Effector memory CD8-positive, alpha-beta T cell (primary cell): ENCODE measurements around the gene RBKS.

ENCODE experiments used
- ATAC-seq: fragments of 150-1000 bp; cut with Tn5 transposase; replicated peaks from 2 replicates; pipeline ENCODE4 v1.10.0; 2021; ENCODE audit warnings: mild to moderate bottlenecking, moderate library complexity
- DNase-seq, 3 experiments: peaks; one replicate each; pipeline ENCODE4 v3.0.0; 2021
- H3K27ac Mint-ChIP-seq, 2 donors: one replicate each; pipeline ENCODE4 v1.8.0; 2022; ENCODE audit warnings: mild to moderate bottlenecking in 2 of 2, mixed read lengths in 2 of 2, moderate library complexity in 2 of 2
- H3K27me3 Mint-ChIP-seq, 2 donors: one replicate each; pipeline ENCODE4 v1.8.0; 2022; ENCODE audit warnings: mixed read lengths in 2 of 2
- H3K36me3 Mint-ChIP-seq: one replicate; pipeline ENCODE4 v1.8.0; 2022; ENCODE audit warnings: mild to moderate bottlenecking, moderate library complexity, mixed read lengths; ENCODE audit not compliant: insufficient read depth
- H3K4me1 Mint-ChIP-seq, 2 donors: one replicate each; pipeline ENCODE4 v1.8.0; 2022; ENCODE audit warnings: low read depth in 2 of 2, mixed read lengths in 2 of 2
- H3K4me3 Mint-ChIP-seq, 2 donors: one replicate each; pipeline ENCODE4 v1.8.0; 2022; ENCODE audit warnings: mild to moderate bottlenecking in 2 of 2, mixed read lengths in 2 of 2, moderate library complexity in 2 of 2
- H3K9me3 Mint-ChIP-seq, 2 donors: one replicate each; pipeline ENCODE4 v1.8.0; 2022; ENCODE audit warnings: mixed read lengths in 2 of 2

Gene RBKS

GRCh38 chr2:27852691-27853090, 37.5 kb downstream of the RBKS start:
- H3K27me3 Mint-ChIP-seq = no peaks in the 10 kb centered on the region
- no peak for DNase-seq
- H3K4me3 Mint-ChIP-seq = no peak overlapping the region
- no peak for ATAC-seq
- H3K36me3 Mint-ChIP-seq = no peaks in the 10 kb centered on the region
- H3K4me1 Mint-ChIP-seq = no peaks in the 10 kb centered on the region
- no peak overlapping the region for H3K27ac Mint-ChIP-seq
- H3K9me3 Mint-ChIP-seq = no peaks in the 10 kb centered on the region

GRCh38 chr2:27849558-27850205, 40.5 kb downstream of the RBKS start:
- H3K36me3 Mint-ChIP-seq = no peaks in the 10 kb centered on the region
- no peak overlapping the region for H3K4me3 Mint-ChIP-seq
- no peak for DNase-seq
- H3K9me3 Mint-ChIP-seq = no peaks in the 10 kb centered on the region
- H3K4me1 Mint-ChIP-seq = no peaks in the 10 kb centered on the region
- H3K27me3 Mint-ChIP-seq = no peaks in the 10 kb centered on the region
- ATAC-seq = no peak
- H3K27ac Mint-ChIP-seq = no peak overlapping the region

GRCh38 chr2:27847333-27847732, 42.9 kb downstream of the RBKS start:
- no peak overlapping the region for H3K27ac Mint-ChIP-seq
- no peak overlapping the region for H3K4me3 Mint-ChIP-seq
- no peaks in the 10 kb centered on the region for H3K27me3 Mint-ChIP-seq
- H3K9me3 Mint-ChIP-seq = no peaks in the 10 kb centered on the region
- H3K36me3 Mint-ChIP-seq = no peaks in the 10 kb centered on the region
- H3K4me1 Mint-ChIP-seq = no peaks in the 10 kb centered on the region
- DNase-seq (no peak), ATAC-seq (no peak)

GRCh38 chr2:27844821-27845255, 45.3 kb downstream of the RBKS start:
- no peak for ATAC-seq
- no peaks in the 10 kb centered on the region for H3K36me3 Mint-ChIP-seq
- H3K4me3 Mint-ChIP-seq = no peak overlapping the region
- H3K4me1 Mint-ChIP-seq = no peaks in the 10 kb centered on the region
- no peak for DNase-seq
- no peaks in the 10 kb centered on the region for H3K27me3 Mint-ChIP-seq
- H3K27ac Mint-ChIP-seq = no peak overlapping the region
- no peaks in the 10 kb centered on the region for H3K9me3 Mint-ChIP-seq

GRCh38 chr2:27843992-27844391, 46.2 kb downstream of the RBKS start:
- Mint-ChIP-seq H3K4me1 (no peaks in the 10 kb centered on the region), H3K36me3 (no peaks in the 10 kb centered on the region), H3K27me3 (no peaks in the 10 kb centered on the region), H3K4me3 (no peak overlapping the region), H3K27ac (no peak overlapping the region), H3K9me3 (no peaks in the 10 kb centered on the region)
- ATAC-seq (no peak), DNase-seq (no peak)

- H3K4me3 Mint-ChIP-seq = no peak overlapping the region
- H3K27me3 Mint-ChIP-seq = no peaks in the 10 kb centered on the region
- H3K4me1 Mint-ChIP-seq = no peaks in the 10 kb centered on the region
- no peaks in the 10 kb centered on the region for H3K36me3 Mint-ChIP-seq
- no peak overlapping the region for H3K27ac Mint-ChIP-seq
- DNase-seq (no peak), ATAC-seq (no peak)
- H3K9me3 Mint-ChIP-seq = no peaks in the 10 kb centered on the region
Observed at GRCh38 chr2:27842894-27843293, 47.3 kb downstream of the RBKS start.

- Mint-ChIP-seq H3K4me1 (no peaks in the 10 kb centered on the region), H3K9me3 (no peaks in the 10 kb centered on the region), H3K27ac (no peak overlapping the region), H3K36me3 (no peaks in the 10 kb centered on the region), H3K27me3 (no peaks in the 10 kb centered on the region), H3K4me3 (no peak overlapping the region)
- no peak for ATAC-seq
- DNase-seq = no peak
Observed at GRCh38 chr2:27839022-27839618, 51.1 kb downstream of the RBKS start.

- no peaks in the 10 kb centered on the region for H3K4me1 Mint-ChIP-seq
- no peaks in the 10 kb centered on the region for H3K36me3 Mint-ChIP-seq
- no peak overlapping the region for H3K4me3 Mint-ChIP-seq
- H3K9me3 Mint-ChIP-seq = no peaks in the 10 kb centered on the region
- DNase-seq (no peak), ATAC-seq (no peak)
- no peak overlapping the region for H3K27ac Mint-ChIP-seq
- H3K27me3 Mint-ChIP-seq = no peaks in the 10 kb centered on the region
Observed at GRCh38 chr2:27838502-27838901, 51.7 kb downstream of the RBKS start.

- no peak for DNase-seq
- Mint-ChIP-seq H3K9me3 (no peaks in the 10 kb centered on the region), H3K4me1 (no peaks in the 10 kb centered on the region), H3K27ac (no peak overlapping the region), H3K36me3 (no peaks in the 10 kb centered on the region), H3K4me3 (no peak overlapping the region), H3K27me3 (no peaks in the 10 kb centered on the region)
- ATAC-seq = no peak
Observed at GRCh38 chr2:27833931-27834330, 56.3 kb downstream of the RBKS start.

- H3K27ac Mint-ChIP-seq = no peak overlapping the region
Observed at GRCh38 chr2:27832396-27832795, 57.8 kb downstream of the RBKS start.

GRCh38 chr2:27831279-27832050, 58.7 kb downstream of the RBKS start:
- no peak for ATAC-seq
- no peaks in the 10 kb centered on the region for H3K36me3 Mint-ChIP-seq
- H3K9me3 Mint-ChIP-seq = no peaks in the 10 kb centered on the region
- H3K4me3 Mint-ChIP-seq = no peak overlapping the region
- H3K4me1 Mint-ChIP-seq = no peaks in the 10 kb centered on the region
- no peak overlapping the region for H3K27ac Mint-ChIP-seq
- H3K27me3 Mint-ChIP-seq = no peaks in the 10 kb centered on the region
- no peak for DNase-seq

More at GRCh38 chr2:27832396-27832795, 57.8 kb downstream of the RBKS start:
- H3K36me3 Mint-ChIP-seq = no peaks in the 10 kb centered on the region
- H3K4me1 Mint-ChIP-seq = no peaks in the 10 kb centered on the region
- no peak for ATAC-seq
- H3K27me3 Mint-ChIP-seq = no peaks in the 10 kb centered on the region
- no peak for DNase-seq
- H3K4me3 Mint-ChIP-seq = no peak overlapping the region
- H3K9me3 Mint-ChIP-seq = no peaks in the 10 kb centered on the region

- Mint-ChIP-seq H3K27me3 (no peaks in the 10 kb centered on the region), H3K36me3 (no peaks in the 10 kb centered on the region), H3K9me3 (no peaks in the 10 kb centered on the region), H3K4me3 (no peak overlapping the region), H3K4me1 (no peaks in the 10 kb centered on the region), H3K27ac (no peak overlapping the region)
- no peak for DNase-seq
- ATAC-seq = no peak
Observed at GRCh38 chr2:27830656-27831055, 59.5 kb downstream of the RBKS start.

GRCh38 chr2:27829791-27830190, 60.4 kb downstream of the RBKS start:
- H3K4me1 Mint-ChIP-seq = no peaks in the 10 kb centered on the region
- H3K36me3 Mint-ChIP-seq = no peaks in the 10 kb centered on the region
- no peak overlapping the region for H3K4me3 Mint-ChIP-seq
- ATAC-seq = no peak
- H3K9me3 Mint-ChIP-seq = no peaks in the 10 kb centered on the region
- no peaks in the 10 kb centered on the region for H3K27me3 Mint-ChIP-seq
- no peak for DNase-seq
- H3K27ac Mint-ChIP-seq = no peak overlapping the region

GRCh38 chr2:27828305-27828704, 61.9 kb downstream of the RBKS start:
- no peaks in the 10 kb centered on the region for H3K27me3 Mint-ChIP-seq
- no peak for ATAC-seq
- no peaks in the 10 kb centered on the region for H3K36me3 Mint-ChIP-seq
- H3K9me3 Mint-ChIP-seq = no peaks in the 10 kb centered on the region
- DNase-seq = no peak
- no peak overlapping the region for H3K4me3 Mint-ChIP-seq
- no peaks in the 10 kb centered on the region for H3K4me1 Mint-ChIP-seq
- H3K27ac Mint-ChIP-seq = no peak overlapping the region
